Fibroblast of villous mesenchyme (primary cell): Measurements from ENCODE around the gene TGFBRAP1. TPM values are rescaled to one million over a fixed set of nuclear protein-coding genes. Genes with fewer than 3 reads are reported as not detected.

Source experiments
- DNase-seq: peaks from one replicate; pipeline ENCODE4 v3.0.0-alpha.2; 2010; ENCODE audit warnings: low read depth
- H3K4me3 ChIP-seq: 2 replicates; pipeline ENCODE4 v1.5.1; 2011; ENCODE audit warnings: low read depth, mild to moderate bottlenecking, low read length
- total RNA-seq: library from RNA; depleted of rRNA; stranded (reverse); fragments of >200 nt; gene quantifications from 2 replicates; pipeline ENCODE4 v1.2.3, GENCODE V29; 2012
- TF ChIP-seq, protein P1 (sequence below): IDR thresholded peaks from 2 replicates; pipeline ENCODE4 v1.5.1; 2012; ENCODE audit warnings: low read depth, mild to moderate bottlenecking, low read length; ENCODE audit not compliant: insufficient read depth

Gene TGFBRAP1
- total RNA-seq, 1 donor, result 29.4 TPM

DNA sequence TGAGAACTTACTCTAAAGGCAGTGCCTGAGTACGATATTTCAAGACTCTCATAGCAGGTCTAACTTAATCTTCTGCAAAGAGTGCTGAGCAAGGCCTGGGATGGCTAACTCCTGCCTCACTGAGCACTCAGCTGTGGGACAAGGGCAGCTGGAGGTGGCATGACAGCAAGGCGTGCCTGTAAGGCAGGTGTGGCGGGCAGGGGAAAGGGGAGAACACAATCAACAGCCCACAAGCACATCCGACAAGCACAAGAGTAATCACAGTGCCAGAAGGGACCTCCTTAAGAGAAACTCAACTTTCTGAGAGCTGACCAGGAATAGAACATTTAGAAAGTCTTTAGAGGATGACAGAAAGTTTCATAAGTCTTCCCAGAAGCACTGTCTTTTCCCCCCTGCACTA is 46.0 kb downstream of the TGFBRAP1 start:
- TF ChIP-seq, protein P1, sequence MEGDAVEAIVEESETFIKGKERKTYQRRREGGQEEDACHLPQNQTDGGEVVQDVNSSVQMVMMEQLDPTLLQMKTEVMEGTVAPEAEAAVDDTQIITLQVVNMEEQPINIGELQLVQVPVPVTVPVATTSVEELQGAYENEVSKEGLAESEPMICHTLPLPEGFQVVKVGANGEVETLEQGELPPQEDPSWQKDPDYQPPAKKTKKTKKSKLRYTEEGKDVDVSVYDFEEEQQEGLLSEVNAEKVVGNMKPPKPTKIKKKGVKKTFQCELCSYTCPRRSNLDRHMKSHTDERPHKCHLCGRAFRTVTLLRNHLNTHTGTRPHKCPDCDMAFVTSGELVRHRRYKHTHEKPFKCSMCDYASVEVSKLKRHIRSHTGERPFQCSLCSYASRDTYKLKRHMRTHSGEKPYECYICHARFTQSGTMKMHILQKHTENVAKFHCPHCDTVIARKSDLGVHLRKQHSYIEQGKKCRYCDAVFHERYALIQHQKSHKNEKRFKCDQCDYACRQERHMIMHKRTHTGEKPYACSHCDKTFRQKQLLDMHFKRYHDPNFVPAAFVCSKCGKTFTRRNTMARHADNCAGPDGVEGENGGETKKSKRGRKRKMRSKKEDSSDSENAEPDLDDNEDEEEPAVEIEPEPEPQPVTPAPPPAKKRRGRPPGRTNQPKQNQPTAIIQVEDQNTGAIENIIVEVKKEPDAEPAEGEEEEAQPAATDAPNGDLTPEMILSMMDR, result no peak
- H3K4me3 ChIP-seq, result no peak overlapping the region
- no peak for DNase-seq

DNA sequence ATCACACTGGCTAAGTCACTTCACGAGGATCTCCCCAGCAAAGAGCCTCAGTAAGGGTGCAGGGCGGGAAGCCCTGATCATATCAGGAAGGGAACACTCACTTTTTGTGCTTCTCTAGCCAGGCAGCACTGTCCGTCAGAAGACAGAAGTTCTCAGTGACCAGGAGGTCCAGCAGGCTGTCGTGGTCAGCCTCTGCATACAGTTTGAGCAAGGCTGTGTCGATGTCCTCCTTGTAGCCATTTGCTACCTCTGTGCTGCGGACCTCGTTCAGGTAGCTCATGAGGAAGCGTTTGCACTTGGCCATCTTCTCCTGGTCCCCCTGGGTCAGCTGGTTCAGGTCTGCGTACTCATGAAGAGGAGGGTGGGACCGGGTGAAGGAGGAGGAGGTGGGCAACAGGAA is 49.3 kb downstream of the TGFBRAP1 start:
- no peak overlapping the region for H3K4me3 ChIP-seq
- TF ChIP-seq, protein P1, result no peak
- DNase-seq, result no peak

DNA sequence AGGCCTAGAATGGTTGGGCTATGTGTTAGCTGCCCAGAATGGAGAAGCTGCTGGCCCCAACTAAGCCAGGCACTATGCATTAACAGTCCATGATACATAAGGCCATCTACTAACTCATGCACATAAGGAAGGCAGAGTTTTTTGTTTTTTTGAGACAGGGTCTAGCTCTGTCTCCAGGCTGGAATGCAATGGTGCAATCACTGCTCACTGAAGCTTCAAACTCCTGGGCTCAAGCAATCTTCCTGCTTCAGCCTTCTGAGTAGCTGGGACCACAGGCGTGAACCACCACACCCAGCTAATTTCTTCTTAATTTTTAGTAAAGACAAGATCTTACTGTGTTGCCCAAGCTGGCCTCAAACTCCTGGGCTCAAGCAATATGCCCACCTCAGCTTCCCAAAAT is 50.4 kb downstream of the TGFBRAP1 start:
- no peak overlapping the region for H3K4me3 ChIP-seq
- TF ChIP-seq, protein P1, result no peak

DNA sequence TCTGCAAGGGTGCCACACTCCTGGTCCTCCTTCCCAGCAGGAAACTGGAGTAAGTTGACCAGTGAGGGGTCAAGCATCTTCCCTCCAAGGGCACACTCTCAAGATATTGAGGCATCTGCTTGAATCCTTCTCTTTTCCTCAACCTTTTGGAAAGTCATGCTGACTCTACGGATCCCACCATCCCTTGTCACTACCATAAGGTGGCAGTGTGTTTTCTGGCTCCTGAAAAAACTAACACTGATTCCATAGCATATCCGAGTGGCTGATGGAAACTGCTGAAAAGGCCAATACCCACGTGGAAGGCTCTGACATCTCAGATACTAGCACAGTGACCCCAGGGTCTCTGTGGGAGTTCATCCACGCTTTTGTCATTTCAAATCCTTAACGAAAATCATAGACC is 50.9 kb downstream of the TGFBRAP1 start:
- TF ChIP-seq, protein P1, result no peak
- DNase-seq, result no peak
- no peak overlapping the region for H3K4me3 ChIP-seq

More for the DNA sequence above, 50.4 kb downstream of the TGFBRAP1 start:
- no peak for DNase-seq

DNA sequence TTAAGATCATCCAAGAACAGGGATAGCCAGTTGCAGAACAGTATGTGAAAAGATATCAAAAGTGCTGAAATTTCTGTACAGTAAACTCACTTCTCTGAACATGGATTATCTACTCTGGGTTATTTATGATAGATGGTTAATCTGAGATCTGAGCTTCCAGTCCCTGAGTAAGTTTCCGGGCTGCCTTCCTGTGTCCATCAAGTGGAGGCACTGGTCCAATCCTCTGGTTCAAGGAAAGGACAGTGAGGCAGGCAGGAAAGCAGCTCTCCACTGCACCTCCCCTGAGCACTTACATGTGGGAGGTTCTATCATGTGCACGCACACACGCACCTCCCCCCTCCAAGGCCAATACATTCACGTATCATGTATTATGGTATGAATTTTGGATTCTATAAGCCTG is 55.5 kb downstream of the TGFBRAP1 start:
- TF ChIP-seq, protein P1, result no peak
- no peak for DNase-seq

DNA sequence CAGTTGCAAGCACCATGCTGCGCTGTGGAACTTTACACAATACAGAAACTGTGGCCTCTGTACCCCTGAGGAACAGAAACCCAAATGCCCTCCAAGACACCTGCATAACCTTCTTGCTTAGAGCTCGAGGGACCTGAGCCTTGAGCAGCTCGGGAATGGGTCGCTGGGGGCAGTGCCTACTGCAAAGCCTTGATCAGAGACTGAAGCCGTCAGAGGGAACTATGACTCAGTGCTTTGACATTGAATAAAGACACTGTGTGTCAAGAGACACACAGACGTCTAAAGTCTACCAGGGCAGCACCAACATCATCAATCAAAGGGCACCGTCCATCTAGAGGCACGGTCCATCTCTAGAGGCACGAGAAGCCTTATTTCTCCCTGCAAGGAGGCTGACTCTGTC is 57.4 kb downstream of the TGFBRAP1 start:
- no peak for DNase-seq
- TF ChIP-seq, protein P1, result no peak
- no peak overlapping the region for H3K4me3 ChIP-seq

More for the DNA sequence above, 55.5 kb downstream of the TGFBRAP1 start:
- H3K4me3 ChIP-seq, result no peak overlapping the region

DNA sequence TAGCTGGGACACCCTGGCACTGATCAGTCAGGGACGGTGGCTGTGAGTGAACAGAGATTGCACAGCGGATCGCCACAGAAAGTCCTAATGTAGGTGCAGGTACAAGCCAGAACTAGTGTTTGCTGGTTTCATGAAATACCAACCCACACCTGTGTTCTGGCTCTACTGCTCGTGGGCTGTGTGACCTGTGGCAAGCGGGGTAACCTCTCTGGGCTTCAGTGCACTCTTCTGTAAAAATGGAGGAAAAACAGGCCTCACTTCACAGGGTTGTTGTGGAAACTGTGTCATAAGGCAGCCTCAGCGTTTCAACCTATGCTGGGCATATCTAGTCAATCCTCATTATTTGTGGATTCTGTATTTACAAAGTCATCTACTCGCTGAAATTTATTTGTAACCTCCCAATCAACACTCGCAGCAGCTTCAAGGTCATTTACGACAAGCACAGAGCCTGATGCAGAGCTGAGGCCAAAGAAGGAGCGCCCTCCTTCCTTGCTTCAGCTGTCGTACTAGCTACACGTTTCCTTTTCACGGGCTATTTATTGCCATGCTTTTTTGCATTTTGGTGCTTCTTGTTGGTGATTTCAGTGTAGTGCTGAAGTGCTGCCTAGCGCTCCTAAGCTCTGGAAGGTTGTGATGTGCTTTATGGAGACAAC is 58.0 kb downstream of the TGFBRAP1 start:
- TF ChIP-seq, protein P1, result no peak
- no peak for DNase-seq
- no peak overlapping the region for H3K4me3 ChIP-seq
